ENCODE measurements around the gene ARHGEF1. TPM values are rescaled to one million over a fixed set of nuclear protein-coding genes. Genes with fewer than 3 reads are reported as not detected.

ARHGEF1 gene, protein sequence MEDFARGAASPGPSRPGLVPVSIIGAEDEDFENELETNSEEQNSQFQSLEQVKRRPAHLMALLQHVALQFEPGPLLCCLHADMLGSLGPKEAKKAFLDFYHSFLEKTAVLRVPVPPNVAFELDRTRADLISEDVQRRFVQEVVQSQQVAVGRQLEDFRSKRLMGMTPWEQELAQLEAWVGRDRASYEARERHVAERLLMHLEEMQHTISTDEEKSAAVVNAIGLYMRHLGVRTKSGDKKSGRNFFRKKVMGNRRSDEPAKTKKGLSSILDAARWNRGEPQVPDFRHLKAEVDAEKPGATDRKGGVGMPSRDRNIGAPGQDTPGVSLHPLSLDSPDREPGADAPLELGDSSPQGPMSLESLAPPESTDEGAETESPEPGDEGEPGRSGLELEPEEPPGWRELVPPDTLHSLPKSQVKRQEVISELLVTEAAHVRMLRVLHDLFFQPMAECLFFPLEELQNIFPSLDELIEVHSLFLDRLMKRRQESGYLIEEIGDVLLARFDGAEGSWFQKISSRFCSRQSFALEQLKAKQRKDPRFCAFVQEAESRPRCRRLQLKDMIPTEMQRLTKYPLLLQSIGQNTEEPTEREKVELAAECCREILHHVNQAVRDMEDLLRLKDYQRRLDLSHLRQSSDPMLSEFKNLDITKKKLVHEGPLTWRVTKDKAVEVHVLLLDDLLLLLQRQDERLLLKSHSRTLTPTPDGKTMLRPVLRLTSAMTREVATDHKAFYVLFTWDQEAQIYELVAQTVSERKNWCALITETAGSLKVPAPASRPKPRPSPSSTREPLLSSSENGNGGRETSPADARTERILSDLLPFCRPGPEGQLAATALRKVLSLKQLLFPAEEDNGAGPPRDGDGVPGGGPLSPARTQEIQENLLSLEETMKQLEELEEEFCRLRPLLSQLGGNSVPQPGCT
- total RNA-seq: 31.5 and 34.1 TPM in 2 replicates

DNA sequence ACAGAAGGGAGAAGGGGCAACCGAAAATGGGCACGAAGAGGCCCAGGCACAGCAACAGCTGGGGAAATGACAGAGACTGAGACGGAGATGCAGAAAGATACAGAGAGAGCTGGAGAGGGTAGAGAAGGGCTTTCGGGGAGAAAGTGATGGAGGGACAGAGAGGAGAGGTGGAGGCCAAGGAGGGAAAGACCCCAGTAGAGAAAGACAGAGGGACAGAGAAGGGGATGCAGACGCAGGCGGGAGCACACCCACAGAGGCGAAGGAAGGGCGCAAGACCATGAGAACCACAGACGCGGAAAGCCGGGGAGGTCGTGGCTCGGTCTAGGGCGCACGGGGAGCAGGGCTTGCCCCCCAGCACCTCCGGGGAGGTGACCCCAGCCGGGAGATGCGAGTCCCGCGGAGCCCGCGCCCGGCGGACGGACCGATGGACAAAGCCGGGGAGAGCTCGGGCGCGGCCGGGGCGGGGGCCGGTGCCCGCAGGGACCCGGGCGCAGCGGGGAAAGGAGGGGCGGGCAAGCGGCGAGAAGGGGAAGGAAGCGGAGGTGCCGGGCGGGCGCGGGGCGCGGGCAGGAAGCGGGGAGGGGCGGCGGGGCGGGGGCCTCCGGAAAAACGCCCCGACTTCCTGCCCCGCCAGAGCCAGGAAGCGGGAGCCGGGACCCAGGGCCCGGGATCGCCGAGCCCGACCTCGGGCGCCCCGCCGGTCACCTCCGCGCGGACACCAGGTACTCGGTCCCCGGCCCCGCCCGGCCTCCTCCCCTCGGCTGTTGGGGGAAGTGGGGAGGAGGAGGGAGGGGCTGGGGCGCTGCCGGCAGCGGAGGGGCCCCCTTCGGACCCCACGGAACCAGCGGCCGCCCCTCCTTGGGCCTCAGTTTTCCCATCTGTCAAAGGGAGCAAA is at the start of gene ARHGEF1:
Gene ARHGEF1, plus strand, starts transcription at position 617 of the 895 bp plus-strand sequence. CDS start 4,899 bp downstream, outside the sequence.

DNA sequence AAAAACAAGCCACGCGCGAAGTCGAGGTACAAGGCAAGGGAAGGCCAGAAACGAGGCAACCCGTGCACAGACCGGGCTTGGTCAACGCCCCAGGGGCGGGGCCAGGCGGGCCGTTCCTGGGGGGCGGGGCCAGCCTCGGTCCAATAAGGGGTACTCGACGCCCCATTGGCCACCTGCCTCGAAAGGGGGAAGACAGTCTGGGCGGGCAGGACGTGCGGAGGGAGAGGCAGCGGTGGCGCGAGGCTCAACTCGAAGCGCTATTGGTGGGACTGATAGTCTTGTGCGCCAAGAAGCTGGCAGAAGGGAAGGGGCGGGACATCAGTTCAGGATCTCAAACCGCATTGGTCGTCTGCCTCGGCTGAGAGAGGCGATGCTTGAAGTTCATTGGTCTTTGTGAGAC is 38.4 kb upstream of the ARHGEF1 start, which contains the start of gene LYPD4:
Gene LYPD4, minus strand, starts transcription at position 83 of the 400 bp plus-strand sequence. CDS start 5,398 bp downstream, outside the sequence.

DNA sequence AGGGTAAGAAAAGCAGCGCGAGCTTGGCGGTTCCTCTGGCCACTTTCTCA is 38.2 kb upstream of the ARHGEF1 start, which contains the start of gene DMRTC2:
Gene DMRTC2, plus strand, starts transcription at position 42 of the 50 bp plus-strand sequence. CDS start 2,387 bp downstream, outside the sequence.

DNA sequence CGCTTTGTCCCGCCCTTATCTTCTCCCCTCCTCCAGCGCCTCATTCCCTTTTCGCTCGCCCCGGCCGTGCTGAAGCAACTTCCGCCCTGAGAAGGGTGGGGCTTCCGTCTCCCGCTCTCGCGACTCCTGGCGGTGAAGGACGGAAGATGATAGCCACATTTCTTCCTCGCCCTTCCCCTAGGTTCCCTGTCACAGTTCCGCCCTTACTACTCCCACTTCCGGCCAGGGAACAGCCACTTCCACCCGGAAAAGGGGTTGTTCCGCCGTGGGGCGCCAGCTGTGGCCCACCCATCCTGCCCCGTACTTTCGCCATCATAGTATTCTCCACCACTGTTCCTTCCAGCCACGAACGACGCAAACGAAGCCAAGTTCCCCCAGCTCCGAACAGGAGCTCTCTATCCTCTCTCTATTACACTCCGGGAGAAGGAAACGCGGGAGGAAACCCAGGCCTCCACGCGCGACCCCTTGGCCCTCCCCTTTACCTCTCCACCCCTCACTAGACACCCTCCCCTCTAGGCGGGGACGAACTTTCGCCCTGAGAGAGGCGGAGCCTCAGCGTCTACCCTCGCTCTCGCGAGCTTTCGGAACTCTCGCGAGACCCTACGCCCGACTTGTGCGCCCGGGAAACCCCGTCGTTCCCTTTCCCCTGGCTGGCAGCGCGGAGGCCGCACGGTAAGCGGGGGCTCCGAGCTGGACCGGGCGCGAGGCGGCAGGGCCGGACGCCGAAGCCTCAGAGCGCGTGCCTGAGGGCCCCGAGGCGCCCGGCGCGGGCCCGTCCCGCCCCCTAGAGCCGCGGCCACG is 23.2 kb upstream of the ARHGEF1 start, which contains the start of gene RPS19:
Gene RPS19, plus strand, starts transcription at position 638 of the 801 bp plus-strand sequence. CDS start 520 bp downstream, outside the sequence.

DNA sequence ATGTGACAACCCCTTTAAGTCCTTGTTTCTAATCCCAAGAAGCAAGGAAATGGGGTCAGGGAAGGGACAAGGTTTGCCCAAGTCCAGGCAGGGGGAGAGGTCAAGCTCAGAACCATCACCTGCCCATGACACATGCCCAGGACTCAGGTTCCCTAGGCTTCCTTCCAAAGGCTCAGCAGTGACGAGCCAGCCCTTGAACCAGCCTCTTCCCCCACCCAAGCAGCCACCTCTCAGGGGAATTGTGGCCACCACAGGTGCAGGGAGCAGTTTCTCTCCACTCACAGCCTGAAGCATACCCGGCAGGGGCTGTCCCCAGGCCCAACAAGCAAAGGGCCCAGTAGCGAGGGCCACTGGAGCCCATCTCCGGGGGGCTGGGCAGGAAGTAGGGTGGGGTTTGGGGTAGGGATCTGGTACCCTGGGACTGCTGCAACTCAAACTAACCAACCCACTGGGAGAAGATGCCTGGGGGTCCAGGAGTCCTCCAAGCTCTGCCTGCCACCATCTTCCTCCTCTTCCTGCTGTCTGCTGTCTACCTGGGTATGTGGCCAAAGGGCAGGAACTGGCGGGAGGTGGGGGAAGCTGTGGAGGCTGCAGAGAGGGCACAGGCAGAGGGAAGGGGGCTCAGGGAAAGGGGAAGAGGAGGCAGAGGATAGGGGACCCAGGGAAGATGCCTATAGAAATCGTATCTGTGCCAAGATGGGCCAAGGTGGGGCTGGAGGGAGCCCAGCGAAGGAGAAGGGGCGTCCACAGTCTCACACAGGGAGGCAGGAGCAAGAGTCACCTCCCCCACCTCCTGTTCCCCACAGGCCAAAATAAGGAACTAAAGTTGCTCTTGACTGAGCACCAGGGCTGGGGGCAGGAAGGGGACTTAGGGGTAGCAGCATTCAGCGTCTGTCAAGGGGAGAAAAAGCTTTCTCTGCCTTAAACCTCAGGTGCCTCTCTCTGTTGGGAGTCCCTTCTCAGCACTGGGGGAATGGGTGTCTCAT is 5.8 kb upstream of the ARHGEF1 start, which contains the start of gene CD79A:
Gene CD79A, plus strand, starts transcription at position 433 of the 986 bp plus-strand sequence. Its CDS starts 26 bp downstream, at position 459.

DNA sequence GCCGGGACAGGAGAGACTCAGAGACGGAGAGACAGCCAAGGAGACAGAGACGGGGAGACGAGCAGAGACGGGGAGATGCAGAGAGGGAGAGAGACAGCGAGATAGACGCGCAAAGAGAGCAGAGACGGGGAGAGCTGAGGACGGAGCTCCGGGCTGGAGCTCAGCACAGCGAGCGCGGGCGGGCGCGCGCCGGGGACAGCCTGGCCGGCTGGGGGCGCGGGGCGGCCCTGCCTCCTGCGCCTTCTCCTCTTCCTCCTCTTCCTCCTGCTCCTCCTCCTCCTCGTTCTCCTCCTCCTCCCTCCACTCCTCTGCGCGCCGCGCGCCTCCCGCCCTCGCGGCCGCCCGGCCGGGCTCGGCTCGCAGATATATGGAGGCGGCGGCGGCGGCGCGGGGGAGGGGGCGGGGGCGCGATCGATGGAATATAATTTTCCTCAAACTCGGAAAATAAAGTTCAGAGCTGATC is 45.3 kb downstream of the ARHGEF1 start, which contains the start of gene ERFL:
Gene ERFL, minus strand, starts transcription at position 229 of the 463 bp plus-strand sequence. CDS start 15,530 bp downstream, outside the sequence.

Other genes starting within 250 kb of the ARHGEF1 start
- gene CEACAM7, start 194.9 kb upstream of the ARHGEF1 start, total RNA-seq: 0.33 and 1.9 TPM in 2 replicates
- not detected in 2 replicates for gene CEACAM5, start 174.6 kb upstream of the ARHGEF1 start, total RNA-seq
- not detected in 2 replicates for gene CEACAM6, start 127.7 kb upstream of the ARHGEF1 start, total RNA-seq
- gene CEACAM3, start 86.6 kb upstream of the ARHGEF1 start, total RNA-seq: not detected in 2 replicates
- not detected in 2 replicates for gene LYPD4, start 38.5 kb upstream of the ARHGEF1 start, total RNA-seq
- not detected in 2 replicates for gene DMRTC2, start 38.1 kb upstream of the ARHGEF1 start, total RNA-seq
- 493 and 1,059 TPM in 2 replicates for gene RPS19, start 22.9 kb upstream of the ARHGEF1 start, total RNA-seq
- gene CD79A, start 5.9 kb upstream of the ARHGEF1 start, total RNA-seq: 0.09 and 0.11 TPM in 2 replicates
- not detected in 2 replicates for gene ERFL, start 45.3 kb downstream of the ARHGEF1 start, total RNA-seq
- 86.5 and 158 TPM in 2 replicates for gene RABAC1, start 76.1 kb downstream of the ARHGEF1 start, total RNA-seq
- not detected in 2 replicates for gene ATP1A3, start 111.0 kb downstream of the ARHGEF1 start, total RNA-seq
- gene GRIK5, start 187.0 kb downstream of the ARHGEF1 start, total RNA-seq: not detected in 2 replicates
- 8.2 and 9.7 TPM in 2 replicates for gene ZNF574, start 193.0 kb downstream of the ARHGEF1 start, total RNA-seq
- gene POU2F2, start 249.3 kb downstream of the ARHGEF1 start, total RNA-seq: 0.09 and 0.11 TPM in 2 replicates

All from dermis lymphatic vessel endothelial cell (primary cell).